K562 (cell line): ENCODE measurements around the gene LDAF1. TPM values are rescaled to one million over a fixed set of nuclear protein-coding genes. Genes with fewer than 3 reads are reported as not detected.

Source experiments
- ATAC-seq: fragments of 200-7000 bp; cut with Tn5 transposase; 3 replicates; pipeline ENCODE4 v1.9.1; 2020; ENCODE audit warnings: moderate library complexity
- BruUV-seq: library from RNA; stranded (reverse); fragments of 400-500 nt; replicated peaks from 2 replicates; lab custom pipeline; 2021; lab: Mats Ljungman, UMichigan
- CTCF ChIA-PET: fragments of 300-600 bp; formaldehyde crosslinking; extraction: SDS; loops from one replicate; lab custom pipeline; 2021; ENCODE audit warnings: low intra/inter-chr PET ratio; lab: Yijun Ruan, JAX
- POLR2A ChIA-PET: fragments of 300-600, 350-650 bp; sonication (Branson Sonifier 250); formaldehyde crosslinking; extraction: SDS; loops from one replicate; lab custom pipeline; 2021; ENCODE audit warnings: antibody characterized with exemption, inconsistent platforms; lab: Yijun Ruan, JAX
- DNase-seq, 4 experiments: peaks; one replicate each; pipeline versions ENCODE4 v3.0.0 to v3.0.0-alpha.2; 2011 to 2018; ENCODE audit warnings: low spot score in 3 of 4, mixed read lengths in 3 of 4; ENCODE audit errors: extremely low read depth in 1 of 4
- FAIRE-seq: peaks from 2 replicates; lab custom pipeline; 2011; peaks lifted over from hg19 to GRCh38; lab: Jason Lieb, UNC
- H2AFZ ChIP-seq: 2 replicates; pipeline ENCODE4 v1.6.0; 2011; ENCODE audit warnings: low read depth, low read length, control low read depth, inconsistent platforms
- H3K27ac ChIP-seq: fragments of 200-600 bp; 3 replicates; pipeline ENCODE4 v1.8.0; 2011; ENCODE audit warnings: low read depth, mild to moderate bottlenecking, control low read depth, inconsistent platforms, low read length, moderate library complexity, mixed read lengths; ENCODE audit errors: extremely low read depth
- H3K27me3 ChIP-seq, 2 experiments: fragments of 300-600 bp in 1 of 2; 2 replicates in 1 of 2; 3 replicates in 1 of 2; pipeline versions ENCODE4 v1.6.0 to v1.8.0; 2011; ENCODE audit warnings: inconsistent platforms in 2 of 2, low read length in 2 of 2, mild to moderate bottlenecking in 1 of 2, mixed read lengths in 1 of 2, moderate library complexity in 1 of 2; ENCODE audit not compliant: control insufficient read depth in 2 of 2, insufficient read depth in 2 of 2
- H3K36me3 ChIP-seq: fragments of 300-600 bp; 3 replicates; pipeline ENCODE4 v1.8.0; 2011; ENCODE audit warnings: mild to moderate bottlenecking, low read length, inconsistent platforms; ENCODE audit not compliant: control insufficient read depth, insufficient read depth
- H3K4me1 ChIP-seq, 2 experiments: fragments of 200-600 bp in 1 of 2; replicated peaks in 1 of 2; 2 replicates in 1 of 2; 3 replicates in 1 of 2; pipeline versions ENCODE4 v1.5.1 to v1.8.0; 2011; ENCODE audit warnings: inconsistent platforms in 2 of 2, low read length in 2 of 2, mild to moderate bottlenecking in 1 of 2, mixed read lengths in 1 of 2, moderate library complexity in 1 of 2; ENCODE audit not compliant: control insufficient read depth in 2 of 2, insufficient read depth in 2 of 2
- H3K4me2 ChIP-seq: 2 replicates; pipeline ENCODE4 v1.6.1; 2011; ENCODE audit warnings: low read length, control low read depth, inconsistent platforms, mixed read lengths; ENCODE audit not compliant: insufficient read depth
- H3K4me3 ChIP-seq: fragments of 200-600 bp; sonication (generic), shearing (Covaris generic); 2 replicates; pipeline ENCODE4 v1.5.1; 2016; ENCODE audit warnings: control low read depth, inconsistent platforms
- H3K79me2 ChIP-seq: fragments of 200-600 bp; 3 replicates; pipeline ENCODE4 v1.8.0; 2011; ENCODE audit warnings: low read length, inconsistent platforms; ENCODE audit not compliant: control insufficient read depth, insufficient read depth
- H3K9ac ChIP-seq, 2 experiments: 2 replicates each; pipeline versions ENCODE4 v1.6.0 to v1.6.1; 2011; ENCODE audit warnings: low read depth in 2 of 2, low read length in 2 of 2, control low read depth in 1 of 2, inconsistent platforms in 1 of 2, mild to moderate bottlenecking in 1 of 2, mixed read lengths in 1 of 2; ENCODE audit not compliant: insufficient read depth in 1 of 2
- H3K9me1 ChIP-seq: one replicate; pipeline ENCODE4 v1.6.0; 2011; ENCODE audit warnings: inconsistent platforms, mild to moderate bottlenecking, low read length, moderate library complexity; ENCODE audit not compliant: control insufficient read depth, insufficient read depth
- H3K9me3 ChIP-seq: replicated peaks from 2 replicates; pipeline ENCODE4 v1.5.1; 2011; ENCODE audit warnings: low read depth, low read length, inconsistent platforms; ENCODE audit not compliant: control insufficient read depth, insufficient read depth
- H4K20me1 ChIP-seq: replicated peaks from 2 replicates; pipeline ENCODE4 v1.6.1; 2011; ENCODE audit warnings: low read length, inconsistent platforms, mixed read lengths; ENCODE audit not compliant: control insufficient read depth, insufficient read depth
- CREM ChIP-seq: IDR thresholded peaks from 2 replicates; pipeline ENCODE4 v1.6.1; 2014; ENCODE audit warnings: antibody characterized with exemption, low read depth
- E2F4 ChIP-seq: sonication (generic); formaldehyde crosslinking; IDR thresholded peaks from 2 replicates; pipeline ENCODE4 v1.8.0; 2022; ENCODE audit warnings: mild to moderate bottlenecking, low read depth, missing genetic modification reagents
- ESRRB ChIP-seq: fragments of 250-450 bp; sonication (Bioruptor Pico); IDR thresholded peaks from 2 replicates; pipeline ENCODE4 v1.5.0; 2020; ENCODE audit warnings: mild to moderate bottlenecking, moderate library complexity, borderline replicate concordance
- KLF10 ChIP-seq: fragments of 250-450 bp; sonication (Bioruptor Pico); IDR thresholded peaks from 2 replicates; pipeline ENCODE4 v1.6.1; 2021; ENCODE audit warnings: matching md5 sums
- POLR3A ChIP-seq: IDR thresholded peaks from 2 replicates; pipeline ENCODE4 v1.6.1; 2011; ENCODE audit warnings: borderline replicate concordance, mild to moderate bottlenecking, moderate library complexity; ENCODE audit not compliant: insufficient read length, insufficient read depth; ENCODE audit errors: extremely low read depth
- ZBTB40 ChIP-seq, 2 experiments: fragments of 450-650 bp in 1 of 2; sonication (generic) in 1 of 2; formaldehyde crosslinking in 1 of 2; IDR thresholded peaks; 2 replicates each; pipeline versions ENCODE4 v1.7.1 to v1.9.0; 2016 to 2022; ENCODE audit warnings: inconsistent platforms in 1 of 2, mild to moderate bottlenecking in 1 of 2, missing genetic modification reagents in 1 of 2
- ZNF143 ChIP-seq: sonication (generic); formaldehyde crosslinking; IDR thresholded peaks from 2 replicates; pipeline ENCODE4 v1.9.0; 2022; ENCODE audit warnings: mild to moderate bottlenecking, missing genetic modification reagents
- ZNF75A ChIP-seq: fragments of 450-650 bp; formaldehyde crosslinking; IDR thresholded peaks from 2 replicates; pipeline ENCODE4 v1.4.0; 2020; ENCODE audit warnings: mild to moderate bottlenecking
- WGBS: fragments of 100-300 bp; shearing (Covaris generic); methylation state at CpG from one replicate; pipeline ENCODE4 v1.1.6; 2016; ENCODE audit warnings: low coverage, mixed read lengths; ENCODE audit not compliant: insufficient coverage; ENCODE audit errors: missing lambda C conversion rate; 5-methylcytosine and 5-hydroxymethylcytosine counted together
- in situ Hi-C: fragments of 300-500 bp; cut with MboI; formaldehyde crosslinking; loops from 4 replicates; pipeline ENCODE4 v1.15.0; 2018; ENCODE audit warnings: inconsistent platforms, mixed read lengths
- intact Hi-C: fragments of 100-400 bp; cut with micrococcal nuclease; formaldehyde crosslinking; loops from 2 replicates; pipeline ENCODE4 v1.14.2; 2022
- polyA plus RNA-seq, 8 experiments: library from polyadenylated mRNA; depleted of rRNA in 4 of 8; stranded (reverse) in 5 of 8; unstranded in 3 of 8; fragments of >200 nt; fragmentation: Nextera tagmentation in 2 of 8; fragmentation: Illumina TruSeq in 1 of 8; extraction: Ambion mirVana in 2 of 8; extraction: Trizol in 1 of 8; gene quantifications; 2 replicates each; pipeline versions ENCODE4 v1.2.1 to v1.2.3, GENCODE V29; 2011 to 2014; ENCODE audit warnings: inconsistent platforms in 1 of 8, missing spikeins in 1 of 8
- total RNA-seq, 7 experiments: library from RNA; depleted of rRNA in 6 of 7; stranded (reverse); fragments of >200 nt in 6 of 7; fragmentation: Illumina TruSeq in 2 of 7; extraction: Trizol in 2 of 7; gene quantifications; 2 replicates each; pipeline versions ENCODE4 v1.2.1 to v1.2.3, GENCODE V29; 2011 to 2021; ENCODE audit warnings: low replicate concordance in 1 of 7
- TF ChIP-seq, protein P1 (sequence below): fragments of 250-450 bp; sonication (Bioruptor Pico); IDR thresholded peaks from 2 replicates; pipeline ENCODE4 v1.8.0; 2021; ENCODE audit warnings: mild to moderate bottlenecking, moderate library complexity

Gene LDAF1
- total and polyA plus RNA-seq, 9 of the 15 experiments (the other 6 are each of a cell fraction or from before 2014, with no cell fraction given): 7.0 to 20.1 (median 12.5) TPM

DNA sequence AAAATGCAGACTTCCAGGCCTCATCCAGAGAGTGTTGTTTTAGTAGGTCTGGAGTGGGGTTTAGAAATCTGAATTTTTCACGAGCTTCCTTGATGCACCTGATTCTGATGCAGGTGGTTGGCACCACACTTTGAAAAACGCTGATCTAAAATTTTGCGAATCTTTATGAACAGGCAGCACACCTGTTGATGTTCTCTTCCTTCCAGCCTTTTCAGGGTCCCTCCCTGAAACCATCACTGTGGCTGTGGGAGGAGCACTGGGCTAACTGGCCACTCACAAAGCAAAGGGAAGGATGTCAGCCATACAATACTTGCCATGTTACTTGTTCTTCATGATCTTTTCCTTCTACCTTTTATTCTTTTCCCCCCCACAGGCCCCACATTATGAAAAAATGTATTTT lies 14.2 kb downstream of the LDAF1 start (continued):
- TF ChIP-seq ZNF75A (no peak), ZNF143 (CRISPR knock-in tag) (no peak), CREM (no peak), KLF10 (CRISPR knock-in tag) (no peak), E2F4 (CRISPR knock-in tag) (no peak), POLR3A (no peak)
- TF ChIP-seq, protein P1, sequence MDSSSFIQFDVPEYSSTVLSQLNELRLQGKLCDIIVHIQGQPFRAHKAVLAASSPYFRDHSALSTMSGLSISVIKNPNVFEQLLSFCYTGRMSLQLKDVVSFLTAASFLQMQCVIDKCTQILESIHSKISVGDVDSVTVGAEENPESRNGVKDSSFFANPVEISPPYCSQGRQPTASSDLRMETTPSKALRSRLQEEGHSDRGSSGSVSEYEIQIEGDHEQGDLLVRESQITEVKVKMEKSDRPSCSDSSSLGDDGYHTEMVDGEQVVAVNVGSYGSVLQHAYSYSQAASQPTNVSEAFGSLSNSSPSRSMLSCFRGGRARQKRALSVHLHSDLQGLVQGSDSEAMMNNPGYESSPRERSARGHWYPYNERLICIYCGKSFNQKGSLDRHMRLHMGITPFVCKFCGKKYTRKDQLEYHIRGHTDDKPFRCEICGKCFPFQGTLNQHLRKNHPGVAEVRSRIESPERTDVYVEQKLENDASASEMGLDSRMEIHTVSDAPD (CRISPR knock-in tag): no peak
- TF ChIP-seq, all 486 proteins: peak for 0

DNA sequence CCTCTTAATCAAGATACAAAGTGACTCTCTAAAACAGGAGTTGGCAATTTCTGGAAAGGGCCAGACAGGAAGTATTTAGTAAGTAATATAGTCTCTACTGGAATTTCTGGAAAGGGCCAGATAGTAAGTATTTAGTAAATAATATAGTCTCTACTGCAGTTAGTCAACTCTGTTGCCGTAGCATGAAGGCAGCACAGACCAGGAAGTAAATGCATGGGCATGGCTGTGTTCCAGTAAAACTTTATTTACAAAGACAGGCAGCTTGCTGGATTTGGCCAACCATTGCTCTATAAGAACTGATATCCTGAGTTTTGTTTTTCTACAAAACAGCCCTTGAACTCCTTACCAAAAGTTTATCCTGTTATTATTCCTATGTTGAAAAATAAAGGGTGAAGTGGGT lies 16.9 kb downstream of the LDAF1 start:
- Histone ChIP-seq H3K4me3 (no peak overlapping the region), H3K27ac (no peak overlapping the region), H3K9me3 (no peaks in the 10 kb centered on the region), H3K9ac (no peak overlapping the region), H2AFZ (no peak overlapping the region), H3K4me2 (no peak overlapping the region), H3K79me2 (no peaks in the 10 kb centered on the region), H3K36me3 (peaks cover 25% of the 10 kb centered on the region; the same call in 1 of the 3 replicates), H3K27me3 (no peaks in the 10 kb centered on the region), H3K4me1 (no peaks in the 10 kb centered on the region), H4K20me1 (no peaks in the 10 kb centered on the region), H3K9me1 (peaks cover 2% of the 10 kb centered on the region)
- intact Hi-C loops: no loop called here
- CTCF ChIA-PET: no interaction called here
- WGBS: 95% methylated on average over 1 of the region's 1 CpG
- POLR2A ChIA-PET: interaction anchor here (0.6 kb wide), 1 partner anchor 82 kb away, joined by 4 read pairs; no protein-coding TSS in a partner anchor
- DNase-seq: no peak
- FAIRE-seq: no peak
- ATAC-seq: no peak
- in situ Hi-C loops: no loop called here
- BruUV-seq: no TSS peak
- TF ChIP-seq ZBTB40 (IDR thresholded peaks at IDR 0.05) (peak; percentile 83), ZBTB40 (CRISPR knock-in tag; IDR thresholded peaks at IDR 0.05) (0 out of 2 replicates have a peak, but pooled peaks have one; percentile 27), ESRRB (CRISPR knock-in tag) (no peak)
